ENCODE measurements around the gene NFIC.
"Not testable (repeated sequence)": the region's sequence is repeated elsewhere in the genome, so short reads cannot be mapped to it uniquely, and the experiment has no call there.

Gene NFIC

GRCh38 chr19:3375221-3376090 is 9.1 kb downstream of the NFIC start:
- no peak for DNase-seq

GRCh38 chr19:3376091-3376455 is 9.7 kb downstream of the NFIC start:
- DNase-seq: not testable (repeated sequence)

GRCh38 chr19:3378352-3379150 is 12.2 kb downstream of the NFIC start:
- no peak for DNase-seq

GRCh38 chr19:3380829-3381228 is 14.4 kb downstream of the NFIC start:
- DNase-seq: no peak

- DNase-seq: no peak
Observed at GRCh38 chr19:3381701-3382372, 15.5 kb downstream of the NFIC start.

GRCh38 chr19:3382460-3383100 is 16.2 kb downstream of the NFIC start:
- no peak for DNase-seq

GRCh38 chr19:3383121-3383722 is 16.8 kb downstream of the NFIC start:
- DNase-seq: no peak

GRCh38 chr19:3386447-3387234 is 20.3 kb downstream of the NFIC start:
- DNase-seq: no peak

GRCh38 chr19:3387645-3388589 is 21.5 kb downstream of the NFIC start:
- no peak for DNase-seq

- no peak for DNase-seq
Observed at GRCh38 chr19:3389446-3389778, 23.0 kb downstream of the NFIC start.

GRCh38 chr19:3389876-3390371 is 23.5 kb downstream of the NFIC start:
- DNase-seq: no peak

- not testable (repeated sequence) for DNase-seq
Observed at GRCh38 chr19:3391911-3392310, 25.5 kb downstream of the NFIC start.

GRCh38 chr19:3392480-3392879 is 26.1 kb downstream of the NFIC start:
- no peak for DNase-seq

GRCh38 chr19:3396881-3397265 is 30.5 kb downstream of the NFIC start:
- DNase-seq: no peak

- no peak for DNase-seq
Observed at GRCh38 chr19:3397266-3398022, 31.1 kb downstream of the NFIC start.

GRCh38 chr19:3398114-3398899 is 31.9 kb downstream of the NFIC start:
- DNase-seq: no peak

- DNase-seq: no peak
Observed at GRCh38 chr19:3398900-3399278, 32.5 kb downstream of the NFIC start.

- DNase-seq: not testable (repeated sequence)
Observed at GRCh38 chr19:3399311-3399710, 32.9 kb downstream of the NFIC start.

Data from cortex of kidney (tissue), 1 donor.